CD4-positive, alpha-beta T cell treated with Interferon alpha-2 for 1 hour (primary cell): Measurements from ENCODE around the gene RENBP.
A peak's percentile ranks its signal among the peaks of the same experiment; 100 is the strongest.

Source experiments
- DNase-seq, 2 donors: peaks; one replicate each; pipeline ENCODE4 v3.0.0-alpha.2; 2020 to 2022

Gene RENBP

GRCh38 chrX:153885968-153886903 is 58.2 kb downstream of the RENBP start, which contains the start of gene L1CAM:
Gene L1CAM (minus strand): TSS chrX:153886173. CDS start chrX:153875836, 10,337 bp downstream.
- DNase-seq: peak in 1 of 2 donors; percentile 32
